Measurements from ENCODE around the gene PPP1R14D. TPM values are rescaled to one million over a fixed set of nuclear protein-coding genes. Genes with fewer than 3 reads are reported as not detected.

Gene PPP1R14D
- total RNA-seq, 1 donor from 2014 or later: 23.4 TPM

DNA sequence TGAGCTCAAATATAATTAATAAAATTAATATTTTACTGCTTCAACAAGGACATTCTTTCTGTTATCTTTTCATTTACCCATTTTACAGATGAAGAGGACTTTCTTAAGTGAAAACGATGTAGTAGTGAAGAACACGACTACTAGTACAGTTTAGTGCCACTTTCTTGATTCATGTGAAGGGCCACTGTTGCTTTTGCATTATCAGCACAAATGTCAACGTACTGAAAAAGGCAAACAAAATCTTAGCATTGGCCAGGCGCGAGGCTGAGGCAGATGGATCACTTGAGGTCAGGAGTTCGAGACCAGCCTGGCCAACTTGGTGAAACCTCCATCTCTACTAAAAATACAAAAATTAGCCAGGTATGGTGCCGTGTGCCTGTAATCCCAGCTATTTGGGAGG, 9.5 kb downstream of the PPP1R14D start:
- no peak for DNase-seq (ENCODE audit: low spot score)

DNA sequence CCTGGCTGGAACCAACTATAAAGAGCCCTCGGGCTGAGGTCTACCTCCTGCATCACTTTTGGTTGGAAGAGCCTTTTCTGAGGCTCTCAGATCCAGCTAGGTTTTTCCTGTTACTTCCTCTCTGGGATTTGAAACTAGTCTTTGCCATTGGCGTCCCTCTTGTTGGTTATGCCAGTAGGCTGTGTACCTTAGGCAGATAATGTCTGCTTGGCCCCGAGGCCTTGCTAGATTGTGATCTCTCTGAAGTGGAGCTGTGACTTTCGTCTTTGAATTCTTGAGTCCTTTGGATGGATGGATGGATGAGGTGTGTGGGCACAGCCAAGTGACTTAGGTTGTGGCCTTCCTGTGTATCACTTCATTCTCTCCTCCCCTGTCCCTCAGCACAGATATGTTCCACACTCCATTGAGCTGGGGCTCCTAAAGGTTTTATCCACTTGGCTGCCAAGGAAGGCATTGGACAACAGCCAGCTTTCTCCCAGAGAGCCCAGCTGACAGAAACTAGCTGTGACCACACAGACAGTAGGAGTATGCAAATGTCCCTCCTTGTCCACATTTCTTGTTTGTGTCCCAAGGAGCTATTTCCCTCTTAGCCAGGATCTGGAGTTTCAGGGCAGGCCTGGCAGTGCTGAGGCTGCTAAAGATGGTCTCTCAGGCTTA, 13.3 kb downstream of the PPP1R14D start:
- DNase-seq (ENCODE audit: low spot score): no peak

DNA sequence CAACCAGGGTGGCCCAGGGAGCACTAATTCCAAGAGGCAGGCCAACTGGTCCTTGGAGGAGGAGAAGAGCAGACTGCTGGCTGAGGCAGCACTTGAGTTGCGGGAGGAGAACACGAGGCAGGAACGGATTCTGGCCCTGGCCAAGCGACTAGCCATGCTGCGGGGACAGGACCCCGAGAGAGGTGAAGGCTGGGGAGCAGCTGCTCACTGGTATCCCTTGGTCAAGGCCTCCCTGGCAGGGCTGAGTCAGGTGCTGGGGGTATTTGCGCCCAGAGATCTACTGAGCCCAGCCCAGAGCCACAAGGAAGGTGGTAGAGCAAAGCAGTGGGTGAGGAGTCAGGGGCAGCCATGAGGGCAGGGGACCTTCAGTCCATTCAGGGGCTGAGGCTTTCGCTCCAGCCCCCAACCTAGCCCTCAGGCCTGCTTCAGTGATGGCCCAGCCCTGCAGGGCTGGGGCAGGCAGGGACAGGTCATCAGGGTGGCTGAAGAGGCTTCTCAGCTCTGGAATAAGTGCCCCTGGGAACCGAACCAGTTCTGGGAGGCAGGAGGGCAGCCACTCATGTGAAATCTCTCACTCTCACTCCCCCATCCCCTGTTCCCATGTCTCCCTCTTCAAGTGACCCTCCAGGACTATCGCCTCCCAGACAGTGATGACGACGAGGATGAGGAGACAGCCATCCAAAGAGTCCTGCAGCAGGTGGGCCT, 15.6 kb downstream of the PPP1R14D start:
- DNase-seq (ENCODE audit: low spot score): no peak

DNA sequence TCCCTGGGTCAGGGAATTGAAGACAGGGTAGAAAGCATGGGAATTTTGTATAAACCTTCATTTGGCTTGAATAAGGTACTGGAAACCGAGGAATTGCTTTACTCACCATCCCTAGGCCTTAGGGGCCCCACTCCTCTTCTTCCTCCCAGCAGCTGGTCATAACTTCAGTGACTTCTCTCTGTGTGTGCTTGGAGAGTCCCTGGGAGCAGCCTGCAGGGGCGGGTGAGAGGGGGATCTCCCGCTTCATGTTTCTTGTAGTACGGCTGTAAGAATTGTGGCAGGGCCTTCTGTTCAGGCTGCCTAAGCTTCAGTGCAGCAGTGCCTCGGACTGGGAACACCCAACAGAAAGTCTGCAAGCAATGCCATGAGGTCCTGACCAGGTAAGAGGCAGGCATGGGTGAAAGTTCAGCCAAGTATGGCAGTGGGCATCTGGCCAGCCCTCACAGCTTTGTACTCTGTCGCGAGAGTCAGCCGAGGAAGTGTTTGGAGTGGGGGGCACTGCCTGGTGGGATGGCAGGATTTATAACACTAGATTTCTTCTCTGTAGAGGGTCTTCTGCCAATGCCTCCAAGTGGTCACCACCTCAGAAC, 19.6 kb downstream of the PPP1R14D start:
- no peak for DNase-seq (ENCODE audit: low spot score)

DNA sequence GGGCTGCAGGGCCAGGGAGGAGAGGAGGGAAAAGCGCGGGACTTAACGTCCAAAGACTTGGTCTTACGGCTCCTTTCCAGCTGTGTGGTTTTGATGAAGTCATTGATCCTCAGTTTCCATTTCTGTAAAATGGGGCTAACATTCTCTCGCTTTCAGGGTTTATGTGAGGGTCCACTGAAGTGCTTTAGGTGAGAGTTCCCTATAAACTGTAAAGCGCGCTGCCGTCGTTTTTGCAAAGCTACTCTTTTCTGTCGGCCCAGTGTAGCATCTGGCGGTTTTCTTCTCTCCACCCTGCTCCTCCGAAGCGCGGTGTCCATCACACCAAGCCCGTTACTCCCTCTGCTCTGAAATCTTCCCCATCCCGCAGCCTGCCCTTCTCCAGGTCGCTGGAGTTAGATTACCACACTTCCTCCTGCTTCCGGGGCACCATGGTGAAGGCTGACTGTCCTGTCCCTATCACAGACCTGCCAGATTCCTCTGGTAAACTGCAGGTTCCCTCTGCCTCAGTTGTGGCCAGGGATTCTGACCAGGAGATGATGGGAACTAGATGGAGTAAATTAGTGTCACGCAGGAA, 20.5 kb downstream of the PPP1R14D start:
- DNase-seq (ENCODE audit: low spot score): no peak

DNA sequence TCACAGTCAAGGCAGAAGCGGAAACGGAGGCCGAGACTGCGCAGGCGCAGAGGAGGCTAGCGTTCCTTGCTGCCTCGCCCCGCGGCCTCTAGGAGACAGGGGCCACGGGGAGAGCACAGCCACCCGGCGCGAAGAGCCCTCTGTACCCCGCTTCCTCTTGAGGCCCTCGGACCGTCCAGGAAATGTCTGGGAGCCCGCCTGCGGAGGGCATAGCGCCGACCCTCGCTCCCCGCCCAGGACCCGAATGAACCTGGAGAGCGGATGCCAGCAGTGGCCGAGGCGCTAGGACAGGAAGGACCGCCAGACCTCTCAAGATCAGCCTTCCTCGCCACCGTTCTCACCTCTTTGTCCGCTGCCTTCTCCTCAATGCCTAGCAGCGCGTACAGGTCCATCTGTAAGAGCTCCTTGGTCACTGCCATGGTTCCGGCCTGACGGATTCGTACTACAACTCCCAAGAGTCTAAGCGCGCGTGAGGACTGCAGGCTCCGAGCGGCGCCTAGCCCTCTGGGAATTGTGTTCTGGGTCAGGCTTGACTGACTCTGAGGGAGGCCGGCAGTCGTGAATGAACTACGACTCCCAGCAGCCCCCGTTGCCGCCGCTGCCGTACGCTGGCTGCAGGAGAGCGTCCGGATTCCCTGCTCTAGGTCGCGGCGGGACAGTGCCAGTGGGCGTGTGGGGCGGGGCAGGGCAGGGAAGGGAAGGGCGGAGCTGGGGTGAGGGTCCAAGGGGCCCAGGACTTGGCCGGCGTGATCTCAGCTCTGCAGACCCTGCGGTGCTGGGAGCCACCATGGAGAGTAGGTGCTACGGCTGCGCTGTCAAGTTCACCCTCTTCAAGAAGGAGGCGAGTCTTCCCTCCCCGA, 21.2 kb downstream of the PPP1R14D start, which contains the start of the genes DNAJC17 and ZFYVE19:
Gene DNAJC17, minus strand, starts transcription at position 446 of the 860 bp plus-strand sequence. Its CDS starts 27 bp downstream, at position 419.
Gene ZFYVE19, plus strand, starts transcription at position 62 of the 860 bp plus-strand sequence. Its CDS starts 501 bp downstream, at position 563.
- DNase-seq (ENCODE audit: low spot score): peak; percentile 97

DNA sequence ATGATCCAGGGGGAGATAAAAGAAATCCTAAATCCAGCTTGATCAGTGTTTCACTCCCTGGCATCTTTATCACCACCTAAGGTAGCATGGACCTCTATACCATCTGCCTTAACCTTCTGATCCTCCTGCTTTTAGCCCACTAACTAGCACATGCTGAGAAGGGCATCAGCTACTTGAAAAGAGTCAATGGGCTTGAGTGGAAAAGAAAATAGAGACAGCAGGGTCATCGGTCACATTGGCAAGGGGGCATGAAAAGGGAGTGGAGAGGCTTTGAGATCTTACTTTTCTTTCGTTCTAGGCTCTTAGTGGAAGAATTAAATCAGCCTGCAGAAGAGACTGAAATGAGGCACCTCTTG, 21.9 kb downstream of the PPP1R14D start:
- no peak for DNase-seq (ENCODE audit: low spot score)

DNA sequence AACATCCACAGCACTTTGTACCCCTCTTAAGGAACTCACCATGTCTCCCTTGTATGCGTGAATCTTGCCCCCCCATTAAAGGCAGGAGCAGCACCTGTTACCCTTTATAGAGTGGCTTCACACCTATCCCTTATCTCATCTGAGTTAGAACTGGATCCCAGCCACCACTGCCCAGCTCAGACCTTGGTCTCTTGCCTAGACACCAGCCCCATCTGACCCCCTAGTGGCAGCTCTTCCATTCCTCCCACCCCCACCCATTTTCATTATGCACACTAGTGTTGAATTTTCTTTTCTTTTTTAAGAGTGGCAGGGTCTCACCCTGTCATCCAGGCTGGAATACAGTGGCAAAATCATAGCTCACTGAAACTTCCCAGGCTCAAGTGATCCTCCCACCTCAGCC, 24.8 kb downstream of the PPP1R14D start:
- DNase-seq (ENCODE audit: low spot score): no peak

DNA sequence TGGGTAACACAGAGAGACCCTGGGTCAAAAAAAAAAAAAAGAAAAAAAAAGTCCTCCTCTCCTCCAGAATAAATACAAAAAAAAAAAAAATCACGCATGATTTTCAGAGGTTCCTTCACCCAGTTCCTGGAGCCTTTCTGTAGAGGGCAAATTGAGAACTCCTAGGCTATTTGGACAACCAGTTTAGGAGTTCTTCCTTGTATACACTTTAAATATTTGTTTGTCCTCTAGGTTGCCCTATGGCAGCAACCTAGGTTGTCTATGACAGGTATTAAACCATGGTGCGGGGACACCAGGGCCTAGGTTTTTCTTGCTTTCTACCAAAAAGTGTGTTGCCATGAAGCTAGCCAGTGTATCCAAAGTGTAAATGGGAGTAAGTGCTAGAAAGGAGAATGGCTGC, 25.4 kb downstream of the PPP1R14D start:
- no peak for DNase-seq (ENCODE audit: low spot score)

DNA sequence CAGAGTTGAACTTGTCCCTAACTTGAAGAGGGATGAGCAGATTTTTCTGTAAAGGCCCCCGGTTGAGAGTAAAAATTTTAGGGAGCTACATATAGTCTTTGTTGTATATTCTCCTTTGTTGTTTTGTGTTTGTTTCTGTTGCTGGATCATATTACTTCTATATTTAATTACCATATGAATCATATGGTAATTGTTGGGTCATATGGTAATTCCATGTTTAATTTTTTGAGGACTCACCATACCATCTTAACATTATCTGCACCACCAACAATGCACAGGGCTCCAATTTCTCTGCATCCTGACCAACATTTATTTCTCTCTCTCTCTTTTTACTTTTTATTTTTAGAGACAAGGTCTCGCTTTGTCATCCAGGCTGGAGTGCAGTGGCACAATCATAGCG, 29.0 kb downstream of the PPP1R14D start:
- DNase-seq (ENCODE audit: low spot score): no peak

DNA sequence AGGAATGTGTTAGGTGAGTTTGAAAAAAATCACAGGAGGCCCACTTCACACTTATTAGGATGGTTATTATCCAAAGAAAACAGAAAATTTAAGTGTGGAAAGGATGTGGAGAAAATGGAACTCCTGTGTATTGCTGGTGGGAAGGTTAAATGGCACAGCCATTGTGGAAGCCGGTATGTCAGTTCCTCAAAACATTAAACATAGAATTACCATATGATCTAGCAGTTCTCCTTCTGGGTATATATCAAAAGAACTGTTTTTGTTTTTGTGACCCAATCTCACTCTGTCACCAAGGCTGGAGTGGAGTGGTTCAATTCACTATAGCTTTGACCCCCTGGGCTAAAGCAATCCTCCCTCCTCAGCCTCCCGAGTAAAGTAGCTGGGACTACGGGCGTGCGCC, 32.0 kb downstream of the PPP1R14D start:
- DNase-seq (ENCODE audit: low spot score): no peak

DNA sequence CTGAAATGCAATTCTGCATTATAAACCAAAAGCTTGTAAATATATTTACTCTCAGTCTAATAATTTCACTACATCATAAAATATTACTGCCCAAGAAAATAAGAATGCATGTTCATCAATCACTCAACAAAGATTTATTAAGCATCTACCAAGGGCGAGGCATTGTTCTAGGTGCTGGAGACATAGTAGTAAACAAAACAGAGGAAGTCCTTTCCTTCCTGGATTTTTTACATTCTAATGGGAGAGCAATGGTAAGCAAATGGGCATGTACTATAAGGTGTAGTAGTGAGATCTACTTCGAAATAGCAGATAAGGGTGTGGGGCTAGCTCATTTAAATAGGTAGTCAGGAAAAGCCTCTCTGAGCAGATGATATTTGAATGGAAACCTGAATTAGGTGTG, 32.5 kb downstream of the PPP1R14D start:
- no peak for DNase-seq (ENCODE audit: low spot score)

DNA sequence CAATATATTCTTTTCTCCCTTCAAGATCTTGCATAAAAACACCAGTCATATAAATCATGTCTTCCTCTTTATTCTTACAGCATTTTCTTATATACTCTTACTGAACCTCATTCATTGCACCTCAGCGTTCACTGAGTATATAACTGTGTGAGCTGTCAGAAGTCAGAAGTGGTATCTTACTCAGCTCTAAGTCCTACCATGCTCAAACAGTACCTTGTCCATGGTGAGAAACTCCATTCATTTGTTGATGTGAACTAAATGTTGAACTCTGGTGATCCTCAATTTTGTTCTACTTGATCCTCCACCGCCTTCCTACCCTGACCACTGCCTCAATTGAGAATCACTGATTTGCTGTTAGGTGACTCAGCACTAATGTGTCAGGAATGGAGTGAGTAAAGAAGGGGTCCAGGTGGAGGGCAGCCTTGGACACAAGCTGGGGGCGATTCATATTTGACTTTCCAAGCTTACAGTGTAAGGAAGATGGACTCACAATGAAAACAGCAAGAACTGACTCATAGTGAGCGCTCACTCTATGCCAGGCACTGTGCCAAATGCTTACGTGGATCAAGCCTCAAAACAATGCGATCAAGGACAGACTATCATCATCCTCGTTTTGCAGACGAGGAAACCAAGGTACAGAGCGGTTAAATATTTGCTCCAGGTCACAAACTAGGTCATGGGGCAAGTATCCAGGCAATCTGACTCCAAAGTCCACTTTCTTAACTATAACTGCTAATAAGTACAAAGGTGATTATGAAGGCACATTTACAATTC, 35.1 kb downstream of the PPP1R14D start:
- peak; percentile 92 for DNase-seq (ENCODE audit: low spot score)

DNA sequence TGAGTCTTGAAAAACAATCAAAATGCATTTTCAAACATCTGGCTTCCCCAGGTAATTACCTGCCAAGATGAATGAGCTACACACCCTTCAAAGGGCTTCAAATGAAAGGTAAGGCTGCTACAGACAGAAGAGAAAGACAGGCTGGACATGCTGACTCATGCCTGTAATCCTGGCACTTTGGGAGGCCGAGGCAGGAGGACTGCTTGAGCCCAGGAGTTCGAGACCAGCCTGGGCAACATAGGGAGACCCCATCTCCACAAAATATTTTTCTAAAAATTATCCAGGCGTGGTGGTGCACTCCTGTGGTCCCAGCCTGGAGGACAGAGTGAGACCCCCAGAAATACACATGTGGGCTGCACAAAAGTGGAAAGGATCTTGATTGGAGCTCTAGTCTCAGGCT, 36.1 kb downstream of the PPP1R14D start:
- DNase-seq (ENCODE audit: low spot score): no peak

DNA sequence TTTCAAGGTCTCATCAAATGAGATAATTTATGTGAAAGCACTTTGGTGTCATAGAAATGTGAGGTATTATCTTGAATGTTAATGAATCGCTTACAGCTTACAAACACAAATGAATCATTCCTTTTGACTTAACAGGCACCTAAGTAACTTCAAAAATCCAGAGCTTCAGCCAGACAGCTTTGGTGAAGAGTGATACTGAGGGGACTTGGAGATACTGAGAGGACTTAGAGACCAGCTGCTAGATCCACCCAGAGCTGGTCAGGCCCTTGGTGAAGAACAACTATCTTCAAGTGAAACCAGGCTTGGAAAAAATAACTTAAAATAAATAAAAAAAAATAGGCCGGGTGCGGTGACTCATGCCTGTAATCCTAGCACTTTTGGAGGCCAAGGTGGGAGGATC, 37.8 kb downstream of the PPP1R14D start:
- no peak for DNase-seq (ENCODE audit: low spot score)

DNA sequence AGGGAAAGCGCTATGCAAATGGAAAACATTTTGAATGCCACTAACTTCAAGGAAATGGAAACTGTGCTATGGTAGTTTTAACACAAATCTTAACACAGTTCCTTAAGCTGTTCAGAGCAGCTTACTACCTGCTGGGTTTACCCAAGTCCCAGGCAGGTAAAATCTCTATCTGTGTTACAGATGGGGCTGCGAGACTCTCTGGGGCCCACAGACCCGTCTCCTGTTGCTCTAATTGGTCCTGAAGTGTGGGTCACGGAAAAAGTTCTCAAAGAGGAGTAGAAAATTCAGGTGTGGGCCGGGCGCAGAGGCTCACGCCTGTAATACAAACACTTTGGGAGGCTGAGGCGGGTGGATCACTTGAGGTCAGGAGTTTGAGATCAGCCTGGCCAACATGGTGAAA, 38.5 kb downstream of the PPP1R14D start:
- no peak for DNase-seq (ENCODE audit: low spot score)

DNA sequence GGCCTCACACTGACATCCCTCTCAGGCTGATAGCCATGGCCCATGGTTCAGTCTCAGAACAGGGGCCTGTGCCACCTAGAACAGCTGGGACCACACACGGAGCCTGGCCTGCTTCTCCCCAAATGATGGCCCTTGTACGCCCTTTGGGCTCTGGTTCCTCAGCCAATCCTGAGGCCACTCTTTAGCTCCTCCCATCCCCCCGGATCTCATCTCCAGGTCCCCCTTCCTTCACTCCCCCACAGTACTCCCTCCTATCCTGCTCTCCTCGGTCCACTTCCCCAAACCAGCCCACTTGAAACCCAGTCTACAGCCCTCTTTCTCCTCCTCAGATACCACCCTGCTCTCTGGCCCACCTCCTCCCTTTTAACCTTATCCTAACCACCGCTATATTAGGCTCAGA, 39.4 kb downstream of the PPP1R14D start:
- no peak for DNase-seq (ENCODE audit: low spot score)

DNA sequence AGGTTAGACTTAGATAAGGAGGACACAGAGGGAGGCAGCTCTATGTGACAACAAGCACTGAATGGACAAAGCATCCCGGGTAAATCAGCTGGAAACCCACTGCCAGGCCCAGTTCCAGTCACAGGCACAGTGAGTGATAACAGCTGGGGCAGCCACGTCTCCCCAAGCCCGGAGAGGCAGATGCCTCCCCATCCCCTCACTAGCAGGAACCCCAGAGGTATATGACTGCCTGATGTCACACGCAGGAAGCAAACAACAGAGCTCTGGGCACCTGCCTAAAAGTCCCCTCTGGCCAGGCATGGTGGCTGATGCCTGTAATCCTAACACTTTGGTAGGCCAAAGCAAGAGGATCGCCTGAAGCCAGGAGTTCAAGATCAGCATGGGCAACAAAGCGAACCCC, 40.5 kb downstream of the PPP1R14D start:
- DNase-seq (ENCODE audit: low spot score): no peak

DNA sequence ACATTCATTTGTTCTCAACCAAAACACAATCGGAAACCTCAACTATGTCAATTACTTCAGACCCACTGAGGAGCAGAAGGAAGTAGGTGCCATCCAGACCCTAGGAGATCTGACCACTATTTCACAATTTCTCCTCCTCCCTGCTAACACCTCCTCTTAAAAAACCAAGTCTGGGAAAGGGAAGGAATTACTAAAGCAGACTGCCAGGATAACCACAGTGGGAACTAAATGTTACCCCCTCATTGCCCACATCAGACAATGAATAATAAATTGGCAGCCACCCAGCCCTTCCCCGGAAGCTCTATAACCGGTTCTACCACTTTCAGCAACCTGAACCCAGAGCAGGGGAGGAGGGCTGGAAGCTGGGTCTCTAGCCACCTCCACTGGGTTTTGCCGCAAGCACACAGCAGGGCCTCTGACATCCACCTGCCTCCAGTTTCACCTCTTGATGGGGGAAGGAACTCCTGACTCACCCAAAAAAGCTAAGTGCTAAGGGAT, 41.1 kb downstream of the PPP1R14D start:
- peak; percentile 85 for DNase-seq (ENCODE audit: low spot score)

DNA sequence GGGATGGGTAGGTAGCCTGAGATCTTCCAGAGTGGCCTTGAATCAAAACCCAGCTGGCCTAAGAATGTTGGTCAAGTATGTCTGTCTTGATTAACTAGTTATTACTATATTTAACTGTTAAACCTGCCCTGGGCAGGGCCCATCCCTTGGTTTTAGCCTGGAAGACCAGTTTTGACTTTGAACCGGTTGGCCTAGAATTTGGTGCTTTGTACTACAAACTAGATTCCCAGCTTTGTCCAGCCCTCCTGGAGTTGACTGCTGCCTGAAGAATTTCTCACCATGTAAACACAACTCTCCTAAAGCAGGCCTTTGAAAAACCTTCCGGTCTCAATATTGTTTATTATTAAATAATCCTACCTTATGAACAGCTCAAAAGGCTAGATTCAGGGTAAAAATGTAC, 42.7 kb downstream of the PPP1R14D start:
- no peak for DNase-seq (ENCODE audit: low spot score)

DNA sequence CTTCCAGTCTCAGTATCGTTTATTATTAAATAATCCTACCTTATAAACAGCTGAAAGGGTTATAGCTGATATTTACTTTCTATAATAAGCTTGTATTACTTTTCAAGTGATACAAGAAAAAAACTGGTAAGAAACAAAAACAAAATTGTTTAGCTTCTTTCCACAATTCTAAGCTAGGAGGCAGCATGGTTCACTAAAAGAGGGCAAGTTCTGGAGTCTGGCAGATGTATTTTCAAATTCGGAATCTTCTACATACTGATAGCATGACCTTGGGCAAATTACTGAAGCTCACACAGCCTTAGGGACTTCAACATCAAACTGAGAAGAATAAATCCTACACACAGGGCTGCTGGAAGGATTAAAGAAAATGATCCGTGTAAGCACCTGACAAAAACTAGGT, 43.3 kb downstream of the PPP1R14D start:
- DNase-seq (ENCODE audit: low spot score): no peak
